Measurements from ENCODE around the gene KCTD6.

The KCTD6 gene

GRCh38 chr3:58537412-58538301 lies 45.8 kb downstream of the KCTD6 start:
- Histone ChIP-seq H3K9ac (ENCODE audit: low read depth, low read length) (no peak overlapping the region), H3K27me3 (ENCODE audit: insufficient read depth, low read length) (no peaks in the 10 kb centered on the region), H3K9me3 (ENCODE audit: insufficient read depth, low read depth, low read length) (no peaks in the 10 kb centered on the region), H3K27ac (ENCODE audit: low read length) (no peak overlapping the region), H3K4me3 (ENCODE audit: low read length) (no peak overlapping the region), H3K36me3 (ENCODE audit: insufficient read depth, low read depth, low read length) (no peaks in the 10 kb centered on the region), H3K4me1 (ENCODE audit: insufficient read depth, low read length) (no peaks in the 10 kb centered on the region)

- Histone ChIP-seq H3K27me3 (ENCODE audit: insufficient read depth, low read length) (no peaks in the 10 kb centered on the region), H3K4me1 (ENCODE audit: insufficient read depth, low read length) (no peaks in the 10 kb centered on the region), H3K9ac (ENCODE audit: low read depth, low read length) (no peak overlapping the region), H3K9me3 (ENCODE audit: insufficient read depth, low read depth, low read length) (no peaks in the 10 kb centered on the region), H3K36me3 (ENCODE audit: insufficient read depth, low read depth, low read length) (no peaks in the 10 kb centered on the region), H3K4me3 (ENCODE audit: low read length) (no peak overlapping the region), H3K27ac (ENCODE audit: low read length) (no peak overlapping the region)
Measured at GRCh38 chr3:58539626-58540025, 47.7 kb downstream of the KCTD6 start.

- H3K9me3 ChIP-seq (ENCODE audit: insufficient read depth, low read depth, low read length), result no peaks in the 10 kb centered on the region
- no peaks in the 10 kb centered on the region for H3K27me3 ChIP-seq (ENCODE audit: insufficient read depth, low read length)
- no peak overlapping the region for H3K9ac ChIP-seq (ENCODE audit: low read depth, low read length)
- no peak overlapping the region for H3K27ac ChIP-seq (ENCODE audit: low read length)
- no peaks in the 10 kb centered on the region for H3K36me3 ChIP-seq (ENCODE audit: insufficient read depth, low read depth, low read length)
- H3K4me1 ChIP-seq (ENCODE audit: insufficient read depth, low read length), result no peaks in the 10 kb centered on the region
- H3K4me3 ChIP-seq (ENCODE audit: low read length), result no peak overlapping the region
Measured at GRCh38 chr3:58540176-58540858, 48.4 kb downstream of the KCTD6 start.

GRCh38 chr3:58544541-58544940 lies 52.6 kb downstream of the KCTD6 start:
- Histone ChIP-seq H3K9ac (ENCODE audit: low read depth, low read length) (no peak overlapping the region), H3K4me3 (ENCODE audit: low read length) (no peak overlapping the region), H3K27me3 (ENCODE audit: insufficient read depth, low read length) (no peaks in the 10 kb centered on the region), H3K36me3 (ENCODE audit: insufficient read depth, low read depth, low read length) (no peaks in the 10 kb centered on the region), H3K9me3 (ENCODE audit: insufficient read depth, low read depth, low read length) (no peaks in the 10 kb centered on the region), H3K27ac (ENCODE audit: low read length) (no peak overlapping the region), H3K4me1 (ENCODE audit: insufficient read depth, low read length) (no peaks in the 10 kb centered on the region)

- Histone ChIP-seq H3K4me3 (ENCODE audit: low read length) (no peak overlapping the region), H3K27me3 (ENCODE audit: insufficient read depth, low read length) (no peaks in the 10 kb centered on the region), H3K9me3 (ENCODE audit: insufficient read depth, low read depth, low read length) (peaks cover 9% of the 10 kb centered on the region), H3K27ac (ENCODE audit: low read length) (no peak overlapping the region), H3K4me1 (ENCODE audit: insufficient read depth, low read length) (no peaks in the 10 kb centered on the region), H3K36me3 (ENCODE audit: insufficient read depth, low read depth, low read length) (no peaks in the 10 kb centered on the region), H3K9ac (ENCODE audit: low read depth, low read length) (no peak overlapping the region)
Measured at GRCh38 chr3:58551636-58552180, 59.8 kb downstream of the KCTD6 start.
